CD8-positive, alpha-beta memory T cell (primary cell): ENCODE measurements around the gene SAMSN1. TPM values are rescaled to one million over a fixed set of nuclear protein-coding genes. Genes with fewer than 3 reads are reported as not detected.

Source experiments
- CTCF ChIA-PET: fragments of 350-600 bp; sonication (Branson Sonifier 250); formaldehyde crosslinking; loops from one replicate; lab custom pipeline; 2021; ENCODE audit warnings: antibody characterized with exemption; lab: Charles Lee
- POLR2A ChIA-PET: fragments of 350-600 bp; sonication (Branson Sonifier 250); formaldehyde crosslinking; loops from one replicate; lab custom pipeline; 2021; ENCODE audit warnings: antibody characterized with exemption; lab: Charles Lee
- DNase-seq, 5 donors: peaks; one replicate each; pipeline versions ENCODE4 v3.0.0 to v3.0.0-alpha.2; 2020 to 2022; ENCODE audit warnings: mixed read lengths in 1 of 5
- H3K27ac ChIP-seq: one replicate; pipeline ENCODE4 v1.7.0; 2013; ENCODE audit warnings: low read depth, mild to moderate bottlenecking, low read length, moderate library complexity
- H3K27me3 ChIP-seq: 2 replicates; pipeline ENCODE4 v1.7.0; 2013; ENCODE audit warnings: low read length, mild to moderate bottlenecking; ENCODE audit not compliant: insufficient read depth, poor library complexity, severe bottlenecking
- H3K36me3 ChIP-seq: 2 replicates; pipeline ENCODE4 v1.7.0; 2013; ENCODE audit warnings: mild to moderate bottlenecking, low read length, moderate library complexity; ENCODE audit not compliant: insufficient read depth
- H3K4me1 ChIP-seq: 2 replicates; pipeline ENCODE4 v1.7.0; 2013; ENCODE audit warnings: mild to moderate bottlenecking, low read length, moderate library complexity; ENCODE audit not compliant: insufficient read depth
- H3K4me3 ChIP-seq: 2 replicates; pipeline ENCODE4 v1.7.0; 2013; ENCODE audit warnings: mild to moderate bottlenecking, low read length
- H3K9me3 ChIP-seq: 2 replicates; pipeline ENCODE4 v1.7.0; 2013; ENCODE audit warnings: mild to moderate bottlenecking, low read length
- H3K27ac Mint-ChIP-seq, 8 donors: one replicate each; pipeline ENCODE4 v1.8.0; 2020 to 2021; ENCODE audit warnings: mixed read lengths in 8 of 8, mild to moderate bottlenecking in 6 of 8, inconsistent platforms in 3 of 8, moderate library complexity in 3 of 8
- H3K27me3 Mint-ChIP-seq, 2 donors: one replicate each; pipeline ENCODE4 v1.8.0; 2020 to 2021; ENCODE audit warnings: mixed read lengths in 2 of 2, mild to moderate bottlenecking in 1 of 2, moderate library complexity in 1 of 2
- H3K36me3 Mint-ChIP-seq, 3 donors: one replicate each; pipeline ENCODE4 v1.8.0; 2020 to 2021; ENCODE audit warnings: mixed read lengths in 3 of 3, inconsistent platforms in 1 of 3, mild to moderate bottlenecking in 1 of 3
- H3K4me1 Mint-ChIP-seq, 3 donors: one replicate each; pipeline ENCODE4 v1.8.0; 2020 to 2021; ENCODE audit warnings: mixed read lengths in 3 of 3, inconsistent platforms in 1 of 3, mild to moderate bottlenecking in 1 of 3
- H3K4me3 Mint-ChIP-seq, 7 donors: one replicate each; pipeline ENCODE4 v1.8.0; 2020 to 2021; ENCODE audit warnings: mixed read lengths in 7 of 7, mild to moderate bottlenecking in 6 of 7, moderate library complexity in 4 of 7, inconsistent platforms in 2 of 7
- H3K9me3 Mint-ChIP-seq, 5 donors: one replicate each; pipeline ENCODE4 v1.8.0; 2020 to 2022; ENCODE audit warnings: mixed read lengths in 5 of 5, mild to moderate bottlenecking in 3 of 5, moderate library complexity in 2 of 5, inconsistent platforms in 1 of 5
- polyA plus RNA-seq: library from polyadenylated mRNA; unstranded; fragments of 300-500 nt; fragmentation: Illumina TruSeq; gene quantifications from one replicate; pipeline ENCODE4 v1.2.3, GENCODE V29; 2021
- total RNA-seq, 2 experiments: library from RNA; stranded (reverse); gene quantifications; one replicate each; pipeline ENCODE4 v1.2.3, GENCODE V29; 2021

The SAMSN1 gene
- total and polyA plus RNA-seq, 3 experiments from 2014 or later, result 34.1 to 83.2 (median 82.6) TPM

GRCh38 chr21:14457762-14458161, 88.4 kb downstream of the SAMSN1 start:
- CTCF ChIA-PET, result no interaction called here
- H3K27ac Mint-ChIP-seq, result no peak overlapping the region

GRCh38 chr21:14456911-14457310, 89.2 kb downstream of the SAMSN1 start:
- Histone ChIP-seq H3K36me3 (no peaks in the 10 kb centered on the region), H3K4me1 (no peaks in the 10 kb centered on the region), H3K9me3 (no peaks in the 10 kb centered on the region), H3K27ac (no peak overlapping the region), H3K27me3 (no peaks in the 10 kb centered on the region), H3K4me3 (no peak overlapping the region)
- DNase-seq, result no peak
- Mint-ChIP-seq H3K9me3 (peaks cover 0 to 2% (median 0%) of the 10 kb centered on the region in 5 donors), H3K36me3 (peaks cover 0 to 2% (median 0%) of the 10 kb centered on the region in 3 donors), H3K27me3 (no peaks in the 10 kb centered on the region), H3K27ac (no peak overlapping the region), H3K4me1 (peaks cover 14 to 32% (median 32%) of the 10 kb centered on the region in 3 donors), H3K4me3 (no peak overlapping the region)
- CTCF ChIA-PET, result no interaction called here
- POLR2A ChIA-PET, result no interaction called here

More at GRCh38 chr21:14457762-14458161, 88.4 kb downstream of the SAMSN1 start:
- Histone ChIP-seq H3K36me3 (no peaks in the 10 kb centered on the region), H3K27me3 (no peaks in the 10 kb centered on the region), H3K9me3 (no peaks in the 10 kb centered on the region), H3K27ac (no peak overlapping the region), H3K4me1 (no peaks in the 10 kb centered on the region), H3K4me3 (no peak overlapping the region)
- no peaks in the 10 kb centered on the region for H3K27me3 Mint-ChIP-seq
- H3K9me3 Mint-ChIP-seq, result peaks cover 0 to 2% (median 0%) of the 10 kb centered on the region in 5 donors
- POLR2A ChIA-PET, result no interaction called here
- no peak overlapping the region for H3K4me3 Mint-ChIP-seq
- peaks cover 0 to 2% (median 0%) of the 10 kb centered on the region in 3 donors for H3K36me3 Mint-ChIP-seq
- H3K4me1 Mint-ChIP-seq, result peaks cover 14 to 26% (median 24%) of the 10 kb centered on the region in 3 donors
- no peak for DNase-seq

DNA sequence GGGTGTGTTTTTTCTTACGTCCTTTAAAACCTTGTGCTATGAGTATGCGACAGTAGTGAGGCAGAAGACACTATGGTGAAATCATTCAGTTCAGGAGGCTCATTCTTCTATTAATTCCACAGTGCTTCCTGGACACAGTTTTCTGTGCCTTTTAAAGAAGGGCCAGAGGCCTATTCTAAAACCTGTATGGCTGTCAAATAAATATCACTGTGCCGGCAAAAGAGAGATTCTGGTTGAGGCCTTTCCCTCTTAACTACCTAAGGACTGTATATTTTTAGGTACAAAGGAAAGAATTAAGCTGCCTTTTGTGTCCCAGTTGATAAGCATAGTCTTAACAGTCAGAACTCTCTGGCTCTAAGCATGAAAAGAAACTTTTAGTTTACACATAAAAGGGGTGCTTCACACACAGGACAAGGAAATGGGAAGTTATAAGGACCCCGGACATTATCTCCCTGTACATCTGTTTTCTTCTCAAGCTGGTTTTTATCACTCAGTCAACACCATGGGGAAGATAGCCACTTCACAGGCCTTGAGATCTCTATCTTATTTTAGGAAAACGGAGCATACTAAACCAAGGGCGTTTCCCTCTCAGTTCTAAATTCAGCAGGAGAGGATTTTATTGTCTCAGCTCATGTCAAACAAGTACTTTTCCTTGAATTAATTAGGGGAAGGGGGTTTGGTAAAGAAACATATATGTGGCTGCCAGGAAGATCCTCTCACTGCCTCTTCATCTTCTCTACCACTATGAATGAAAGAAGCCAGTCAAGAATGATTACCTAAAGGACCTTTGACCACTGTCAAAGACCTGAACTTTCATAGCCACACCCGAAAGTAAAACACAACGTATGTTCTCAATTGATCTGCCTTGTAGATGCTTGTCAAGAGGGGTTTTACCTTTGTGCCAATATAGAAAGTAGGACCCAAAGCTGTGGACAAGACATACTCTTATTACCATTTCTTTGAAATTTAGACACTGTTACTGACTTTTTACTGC, 91.8 kb downstream of the SAMSN1 start:
- H3K36me3 Mint-ChIP-seq, result peaks cover 0 to 2% (median 0%) of the 10 kb centered on the region in 3 donors
- Histone ChIP-seq H3K4me1 (no peaks in the 10 kb centered on the region), H3K27me3 (no peaks in the 10 kb centered on the region), H3K36me3 (no peaks in the 10 kb centered on the region), H3K27ac (peak overlapping the region; percentile 83), H3K9me3 (no peaks in the 10 kb centered on the region), H3K4me3 (no peak overlapping the region)
- no peak for DNase-seq
- CTCF ChIA-PET, result interaction anchor here (3.6 kb wide), 1 partner anchor 283 kb away, joined by 10 read pairs; no protein-coding TSS in a partner anchor
- H3K9me3 Mint-ChIP-seq, result peaks cover 0 to 2% (median 0%) of the 10 kb centered on the region in 5 donors
- peak overlapping the region in 1 of 8 donors; percentile 18 for H3K27ac Mint-ChIP-seq
- peaks cover 17 to 37% (median 37%) of the 10 kb centered on the region in 3 donors for H3K4me1 Mint-ChIP-seq
- H3K4me3 Mint-ChIP-seq, result no peak overlapping the region
- POLR2A ChIA-PET, result no interaction called here
- peaks cover 0 to 2% of the 10 kb centered on the region in 2 donors for H3K27me3 Mint-ChIP-seq

DNA sequence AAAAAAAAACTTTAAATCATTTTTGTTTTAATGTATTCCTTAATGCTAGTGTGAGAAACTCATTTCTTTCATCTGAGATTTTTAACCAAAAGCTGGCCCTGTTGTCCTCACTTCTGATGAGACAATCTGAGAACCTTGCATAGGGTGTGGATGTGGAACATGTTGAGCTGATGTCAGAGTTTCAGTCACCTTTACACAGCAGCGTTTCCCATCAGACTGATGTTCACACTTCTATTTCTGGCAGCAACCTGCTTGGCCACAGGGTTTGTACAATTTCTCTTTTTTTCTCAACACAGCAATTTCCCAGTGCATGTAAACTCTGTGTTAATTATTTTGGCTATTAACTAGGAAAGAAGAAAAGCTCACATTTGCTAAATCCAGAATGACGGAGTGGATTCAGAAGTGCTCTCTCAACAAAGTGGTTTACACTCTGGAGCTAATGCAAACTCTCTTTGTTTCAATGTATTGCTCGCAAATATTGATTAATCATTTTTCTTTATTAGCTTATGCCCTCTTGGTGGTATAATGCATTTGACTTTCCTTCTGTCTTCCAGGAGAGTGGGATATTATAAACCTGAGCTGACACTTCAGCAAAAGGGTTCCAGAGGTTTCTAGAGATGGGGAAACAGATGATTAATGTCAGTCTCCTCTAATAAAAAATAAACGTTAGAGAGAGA, 92.6 kb downstream of the SAMSN1 start:
- DNase-seq, result no peak
- Histone ChIP-seq H3K27me3 (no peaks in the 10 kb centered on the region), H3K36me3 (no peaks in the 10 kb centered on the region), H3K27ac (peak overlapping the region; percentile 83), H3K4me3 (no peak overlapping the region), H3K4me1 (no peaks in the 10 kb centered on the region), H3K9me3 (no peaks in the 10 kb centered on the region)
- Mint-ChIP-seq H3K27ac (no peak overlapping the region), H3K4me3 (peak overlapping the region in 1 of 7 donors; percentile 23), H3K4me1 (peaks cover 17 to 37% (median 37%) of the 10 kb centered on the region in 3 donors), H3K36me3 (peaks cover 0 to 1% (median 0%) of the 10 kb centered on the region in 3 donors), H3K9me3 (peaks cover 0 to 2% (median 0%) of the 10 kb centered on the region in 5 donors), H3K27me3 (peaks cover 0 to 2% of the 10 kb centered on the region in 2 donors)
- ChIA-PET CTCF (interaction anchor here (3.6 kb wide), 1 partner anchor 284 kb away, joined by 10 read pairs; no protein-coding TSS in a partner anchor), POLR2A (no interaction called here)

- Mint-ChIP-seq H3K9me3 (peaks cover 0 to 2% (median 0%) of the 10 kb centered on the region in 5 donors), H3K27me3 (peaks cover 0 to 2% of the 10 kb centered on the region in 2 donors), H3K4me1 (peaks cover 17 to 37% (median 37%) of the 10 kb centered on the region in 3 donors), H3K27ac (peak overlapping the region in 1 of 8 donors; percentile 20), H3K36me3 (no peaks in the 10 kb centered on the region), H3K4me3 (peak overlapping the region in 1 of 7 donors; percentile 23)
- Histone ChIP-seq H3K9me3 (no peaks in the 10 kb centered on the region), H3K4me3 (no peak overlapping the region), H3K27me3 (no peaks in the 10 kb centered on the region), H3K36me3 (no peaks in the 10 kb centered on the region), H3K27ac (peak overlapping the region; percentile 83), H3K4me1 (no peaks in the 10 kb centered on the region)
- ChIA-PET CTCF (interaction anchor here (3.6 kb wide), 1 partner anchor 285 kb away, joined by 10 read pairs; no protein-coding TSS in a partner anchor), POLR2A (no interaction called here)
- DNase-seq, result no peak
These were observed 93.3 kb downstream of the SAMSN1 start for GRCh38 chr21:14452727-14453241.

GRCh38 chr21:14452031-14452726, 93.9 kb downstream of the SAMSN1 start:
- H3K9me3 ChIP-seq, result no peaks in the 10 kb centered on the region
- no peak for DNase-seq
- H3K27ac ChIP-seq, result peak overlapping the region; percentile 83
- no peaks in the 10 kb centered on the region for H3K4me1 ChIP-seq
- H3K4me1 Mint-ChIP-seq, result peaks cover 17 to 37% (median 37%) of the 10 kb centered on the region in 3 donors
- CTCF ChIA-PET, result interaction anchor here (3.6 kb wide), 1 partner anchor 286 kb away, joined by 10 read pairs; no protein-coding TSS in a partner anchor
- H3K27me3 ChIP-seq, result no peaks in the 10 kb centered on the region
- POLR2A ChIA-PET, result no interaction called here
- no peak overlapping the region for H3K4me3 ChIP-seq
- no peak overlapping the region for H3K27ac Mint-ChIP-seq
- H3K36me3 Mint-ChIP-seq, result no peaks in the 10 kb centered on the region
- peaks cover 0 to 2% (median 0%) of the 10 kb centered on the region in 5 donors for H3K9me3 Mint-ChIP-seq
- H3K36me3 ChIP-seq, result no peaks in the 10 kb centered on the region
- peaks cover 0 to 2% of the 10 kb centered on the region in 2 donors for H3K27me3 Mint-ChIP-seq
- H3K4me3 Mint-ChIP-seq, result no peak overlapping the region

- ChIA-PET CTCF (interaction anchor here (3.6 kb wide), 1 partner anchor 286 kb away, joined by 10 read pairs; no protein-coding TSS in a partner anchor), POLR2A (no interaction called here)
- H3K27ac Mint-ChIP-seq, result peak overlapping the region in 1 of 8 donors; percentile 23
- H3K4me3 Mint-ChIP-seq, result no peak overlapping the region
- Histone ChIP-seq H3K4me3 (no peak overlapping the region), H3K27ac (peak overlapping the region; percentile 7), H3K9me3 (no peaks in the 10 kb centered on the region), H3K27me3 (no peaks in the 10 kb centered on the region), H3K36me3 (no peaks in the 10 kb centered on the region), H3K4me1 (no peaks in the 10 kb centered on the region)
- H3K4me1 Mint-ChIP-seq, result peaks cover 17 to 37% (median 37%) of the 10 kb centered on the region in 3 donors
- no peaks in the 10 kb centered on the region for H3K36me3 Mint-ChIP-seq
- H3K9me3 Mint-ChIP-seq, result peaks cover 0 to 2% (median 0%) of the 10 kb centered on the region in 5 donors
- peaks cover 0 to 2% of the 10 kb centered on the region in 2 donors for H3K27me3 Mint-ChIP-seq
- no peak for DNase-seq
These were observed 94.6 kb downstream of the SAMSN1 start for GRCh38 chr21:14451546-14451945.
